ENCODE results near the gene SLC26A11.

DNA sequence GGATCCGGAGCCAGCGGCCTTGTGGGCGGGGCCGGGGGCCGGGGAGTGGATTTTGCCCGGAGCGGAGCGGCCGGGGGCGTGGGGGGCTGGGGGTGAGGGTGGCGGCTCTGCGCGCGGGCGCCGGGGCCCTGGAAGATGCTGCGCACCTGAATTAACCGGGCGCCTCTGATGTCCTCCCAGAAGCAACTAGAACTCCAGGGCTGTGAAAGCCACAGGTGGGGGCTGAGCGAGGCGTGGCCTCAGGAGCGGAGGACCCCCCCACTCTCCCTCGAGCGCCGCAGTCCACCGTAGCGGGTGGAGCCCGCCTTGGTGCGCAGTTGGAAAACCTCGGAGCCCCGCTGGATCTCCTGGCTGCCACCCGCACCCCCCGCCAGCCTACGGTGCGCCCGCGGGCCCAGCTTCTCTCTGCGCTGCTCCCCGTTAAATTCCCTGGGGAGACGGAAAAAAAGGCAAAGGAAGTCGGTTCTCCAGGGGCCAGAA is 549 bp downstream of the SLC26A11 start:
- TF ChIP-seq ZNF8 (CRISPR knock-in tag; IDR thresholded peaks at IDR 0.05) (no peak), ESRRG (CRISPR knock-in tag; IDR thresholded peaks at IDR 0.05) (no peak), PATZ1 (CRISPR knock-in tag; IDR thresholded peaks at IDR 0.05; ENCODE audit: borderline replicate concordance) (peak; percentile 50; the same call in 1 of the 2 replicates), TOX (CRISPR knock-in tag; IDR thresholded peaks at IDR 0.05; ENCODE audit: borderline replicate concordance) (no peak), GLIS3 (CRISPR knock-in tag; IDR thresholded peaks at IDR 0.05) (no peak), ZFP30 (CRISPR knock-in tag; IDR thresholded peaks at IDR 0.05) (no peak), ZC3H10 (CRISPR knock-in tag; IDR thresholded peaks at IDR 0.05) (no peak), ARNTL (CRISPR knock-in tag; IDR thresholded peaks at IDR 0.05; ENCODE audit: borderline replicate concordance, low read depth) (no peak), OSR1 (CRISPR knock-in tag; IDR thresholded peaks at IDR 0.05) (no peak), CREB5 (CRISPR knock-in tag; IDR thresholded peaks at IDR 0.05; ENCODE audit: low read depth) (no peak)
